SIG-M5 treated with dmso at 0.1 percent for 504 hours (cell line): ENCODE results near the gene ARHGEF12.

Source experiments
- DNase-seq: peaks from one replicate; lab custom pipeline; 2025; ENCODE audit not compliant: unreplicated experiment; lab: John Stamatoyannopoulos, UW

The ARHGEF12 gene

GRCh38 chr11:120515186-120515723 is 179.0 kb downstream of the ARHGEF12 start:
- no peak for DNase-seq

- no peak for DNase-seq
Measured at GRCh38 chr11:120516461-120517389, 180.5 kb downstream of the ARHGEF12 start.

- no peak for DNase-seq
Measured at GRCh38 chr11:120517390-120517761, 181.2 kb downstream of the ARHGEF12 start.

GRCh38 chr11:120517801-120518291 is 181.6 kb downstream of the ARHGEF12 start:
- DNase-seq: no peak

GRCh38 chr11:120518356-120518755 is 182.1 kb downstream of the ARHGEF12 start:
- DNase-seq: no peak

GRCh38 chr11:120519474-120519873 is 183.3 kb downstream of the ARHGEF12 start:
- no peak for DNase-seq

GRCh38 chr11:120520091-120520822 is 184.0 kb downstream of the ARHGEF12 start:
- no peak for DNase-seq

GRCh38 chr11:120521176-120521575 is 185.0 kb downstream of the ARHGEF12 start:
- no peak for DNase-seq

- DNase-seq: no peak
Measured at GRCh38 chr11:120522021-120522420, 185.8 kb downstream of the ARHGEF12 start.

- no peak for DNase-seq
Measured at GRCh38 chr11:120522736-120523135, 186.5 kb downstream of the ARHGEF12 start.

- DNase-seq: no peak
Measured at GRCh38 chr11:120523196-120523595, 187.0 kb downstream of the ARHGEF12 start.

GRCh38 chr11:120524536-120525085 is 188.4 kb downstream of the ARHGEF12 start:
- no peak for DNase-seq

- no peak for DNase-seq
Measured at GRCh38 chr11:120525261-120526171, 189.3 kb downstream of the ARHGEF12 start.

- DNase-seq: no peak
Measured at GRCh38 chr11:120526241-120526640, 190.0 kb downstream of the ARHGEF12 start.

- no peak for DNase-seq
Measured at GRCh38 chr11:120527111-120527761, 191.0 kb downstream of the ARHGEF12 start.

- no peak for DNase-seq
Measured at GRCh38 chr11:120528749-120529148, 192.5 kb downstream of the ARHGEF12 start.

GRCh38 chr11:120529214-120529613 is 193.0 kb downstream of the ARHGEF12 start:
- DNase-seq: no peak

- no peak for DNase-seq
Measured at GRCh38 chr11:120529911-120530310, 193.7 kb downstream of the ARHGEF12 start.

- DNase-seq: no peak
Measured at GRCh38 chr11:120532082-120532831, 196.0 kb downstream of the ARHGEF12 start.
